SK-N-MC (cell line): ENCODE data around the gene CTXN3.

Experiments
- EZH2 ChIP-seq: fragments of 200-600 bp; sonication (generic); IDR thresholded peaks from one replicate; pipeline ENCODE4 v1.6.1; 2017; ENCODE audit warnings: antibody characterized with exemption
- POLR2AphosphoS5 ChIP-seq: IDR thresholded peaks from 2 replicates; pipeline ENCODE4 v1.6.1; 2012; ENCODE audit warnings: mild to moderate bottlenecking, low read depth, low read length, borderline replicate concordance

- TF ChIP-seq EZH2: no peak
- no peak for TF ChIP-seq POLR2AphosphoS5
Measured at GRCh38 chr5:127602896-127603844, 45.7 kb upstream of the CTXN3 start.
